Activated gamma-delta T cell (primary cell): ENCODE data around the gene NSMCE3.
A peak's percentile ranks its signal among the peaks of the same experiment; 100 is the strongest.

Experiments used
- DNase-seq: peaks from one replicate; lab custom pipeline; 2025; lab: John Stamatoyannopoulos, UW
- total RNA-seq, 2 donors: gene quantifications; one replicate each; lab custom pipeline; 2026; lab: John Stamatoyannopoulos, UW

Gene NSMCE3
- 49.6 to 57.3 reads per million in 2 donors for total RNA-seq

DNA sequence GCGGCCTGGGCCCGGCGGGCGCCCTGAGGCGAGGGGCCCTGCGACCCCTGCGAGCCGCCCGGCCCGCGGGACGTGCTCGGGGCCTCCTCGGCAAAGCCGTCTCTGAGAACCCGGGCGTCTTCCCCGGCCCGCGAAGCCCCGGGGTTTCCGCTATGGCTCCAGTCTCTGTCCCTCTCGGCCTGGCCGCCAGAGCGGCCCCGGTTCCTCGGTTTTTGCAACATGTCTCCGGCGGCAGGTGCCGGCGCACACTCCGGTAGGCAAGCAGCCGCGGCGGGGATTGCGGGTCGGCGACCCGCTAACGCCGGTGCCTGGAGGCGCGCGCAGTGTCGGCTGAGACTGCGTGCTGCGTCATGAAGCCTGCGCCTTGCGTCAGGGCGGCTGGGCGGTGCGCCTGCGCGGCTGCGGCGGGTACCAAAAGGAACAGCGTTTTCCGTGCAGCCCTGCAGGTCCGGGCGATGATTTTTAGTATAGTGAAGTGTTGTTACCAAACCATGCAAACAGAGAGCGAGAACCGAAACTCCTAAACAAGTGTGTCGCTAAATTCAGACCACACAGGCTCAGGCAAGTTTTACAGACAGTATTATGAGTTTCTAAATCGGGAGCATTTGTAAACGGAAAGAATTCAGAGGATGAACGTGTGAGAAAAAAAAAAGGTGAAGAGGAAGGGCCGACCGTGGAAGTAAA is at the start of gene NSMCE3:
NSMCE3 (minus strand) TSS at position 338 of the 684 bp plus-strand sequence; CDS start at position 221, 117 bp downstream.
- DNase-seq: peak; percentile 85

DNA sequence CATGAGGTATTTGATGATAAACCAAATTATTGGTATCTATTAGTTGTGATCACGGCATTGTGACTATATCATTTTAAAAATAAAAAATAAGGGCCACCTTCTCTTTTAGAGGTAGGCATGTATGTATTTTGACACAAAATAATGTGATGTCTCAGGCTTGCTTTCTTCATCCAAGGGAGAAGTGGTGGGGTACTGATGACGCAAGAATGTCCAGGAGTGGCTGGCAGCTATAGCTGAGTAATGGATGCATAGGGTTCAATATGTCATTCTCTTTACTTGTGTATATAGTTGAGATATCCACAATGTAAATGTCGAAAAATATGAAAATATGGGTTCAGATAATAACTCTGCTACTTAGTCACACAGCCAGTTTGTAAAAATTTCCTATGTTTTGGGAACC is 46.8 kb upstream of the NSMCE3 start:
- DNase-seq: no peak

DNA sequence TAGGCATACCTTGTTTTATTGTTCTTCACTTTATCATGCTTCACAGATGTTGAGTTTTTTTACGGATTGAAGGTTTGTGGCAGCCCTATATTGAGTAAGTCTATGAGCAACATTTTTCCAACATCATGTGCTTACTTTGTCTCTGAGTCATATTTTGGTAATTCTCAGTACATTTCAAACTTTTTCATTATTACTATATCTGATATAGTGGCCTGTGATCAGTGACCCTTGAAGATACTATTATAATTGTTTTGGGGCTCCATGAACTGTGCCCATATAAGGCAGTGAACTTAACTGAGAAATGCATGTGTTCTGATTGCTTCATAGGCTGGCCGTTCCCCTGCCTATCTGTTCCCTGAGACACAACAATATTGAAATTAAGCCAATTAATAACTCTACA is 42.8 kb upstream of the NSMCE3 start:
- no peak for DNase-seq

DNA sequence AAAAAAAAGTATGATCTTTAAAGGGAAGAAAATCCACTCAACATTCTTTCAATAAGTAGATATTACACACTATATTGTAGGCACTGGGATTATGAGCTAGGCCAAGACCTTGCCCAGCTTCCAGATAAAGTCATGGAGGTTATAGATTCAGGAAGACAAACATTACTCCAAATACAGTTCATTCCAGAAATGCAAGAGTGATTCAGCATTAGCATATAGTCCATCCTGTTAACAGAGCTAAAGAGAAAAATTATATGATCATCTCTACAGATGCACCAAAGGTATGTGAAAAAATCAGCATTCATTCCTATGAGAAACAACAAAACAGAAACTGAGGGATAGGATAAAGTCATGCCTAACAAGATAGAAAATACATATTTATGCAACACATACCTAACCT is 42.1 kb upstream of the NSMCE3 start:
- no peak for DNase-seq

DNA sequence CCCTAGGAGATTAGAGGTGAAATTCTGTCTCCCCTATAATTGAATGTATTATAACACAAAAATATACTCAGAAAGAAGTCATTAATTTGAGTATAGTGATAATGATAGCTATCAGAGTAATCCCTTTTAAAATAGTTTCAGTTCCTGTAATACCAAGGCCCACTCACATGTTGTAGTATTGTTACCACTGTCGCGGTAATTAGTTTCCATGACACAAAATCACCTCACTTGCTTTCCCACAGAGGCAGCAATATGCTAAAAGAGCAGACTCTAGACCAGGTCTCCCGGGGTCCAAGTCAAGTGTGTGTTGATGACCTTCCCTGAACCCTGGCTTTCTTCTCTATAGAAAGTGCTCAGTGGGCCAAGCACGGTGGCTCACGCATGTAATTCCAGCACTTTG is 39.5 kb upstream of the NSMCE3 start:
- DNase-seq: no peak

- DNase-seq: no peak
Observed at GRCh38 chr15:29308299-29308698, 38.7 kb upstream of the NSMCE3 start.

GRCh38 chr15:29305556-29305955 is 35.9 kb upstream of the NSMCE3 start:
- DNase-seq: no peak

- DNase-seq: no peak
Observed at GRCh38 chr15:29302871-29303270, 33.2 kb upstream of the NSMCE3 start.

- no peak for DNase-seq
Observed at GRCh38 chr15:29299784-29300183, 30.2 kb upstream of the NSMCE3 start.

DNA sequence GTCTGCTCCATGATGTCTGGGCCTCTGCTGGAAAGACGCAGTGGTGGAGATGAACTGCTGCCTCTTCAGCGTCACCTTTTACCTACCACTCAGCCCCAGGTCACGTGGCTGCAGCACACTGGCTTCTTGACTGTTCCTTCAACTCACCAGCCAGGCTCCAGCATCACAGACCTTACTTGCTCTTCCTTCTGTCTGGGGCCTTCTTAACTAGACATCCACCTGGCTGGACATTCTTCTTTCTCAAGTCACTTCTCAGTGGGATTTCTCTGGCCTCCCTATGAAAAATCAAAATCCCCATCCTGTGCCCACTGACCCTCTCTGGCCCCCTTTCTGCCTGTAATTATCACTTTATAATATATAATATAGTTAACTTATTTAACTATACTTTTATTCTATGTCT is 29.7 kb upstream of the NSMCE3 start:
- no peak for DNase-seq

DNA sequence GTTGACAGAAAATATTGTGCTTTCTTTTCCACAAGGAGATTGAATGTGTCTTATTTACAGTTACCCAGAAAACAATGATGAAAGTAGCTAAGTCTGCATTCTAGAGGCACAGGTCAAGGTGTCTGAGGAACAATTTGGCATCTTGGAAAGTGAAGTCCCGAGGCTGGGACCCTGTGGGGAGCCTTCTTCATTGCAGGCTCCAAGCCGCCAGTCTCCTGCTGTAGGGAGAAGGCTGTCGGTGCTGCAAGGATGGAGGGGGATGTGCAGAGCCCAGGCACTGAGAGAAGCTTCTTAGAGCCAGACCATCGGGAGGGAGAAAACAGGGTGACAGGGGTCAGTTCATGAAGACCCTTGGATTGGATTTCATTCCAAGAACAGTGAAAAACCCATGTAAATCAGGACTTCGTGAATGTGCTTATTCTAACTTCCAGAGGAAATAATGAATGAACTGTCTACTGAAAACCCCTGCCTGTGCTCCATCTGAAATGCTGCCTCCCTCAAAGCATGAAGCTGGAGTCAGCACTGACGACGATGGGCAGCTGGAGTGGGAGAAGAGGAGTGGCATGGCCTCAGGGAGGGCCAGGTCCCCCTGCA is 25.2 kb upstream of the NSMCE3 start:
- DNase-seq: no peak

DNA sequence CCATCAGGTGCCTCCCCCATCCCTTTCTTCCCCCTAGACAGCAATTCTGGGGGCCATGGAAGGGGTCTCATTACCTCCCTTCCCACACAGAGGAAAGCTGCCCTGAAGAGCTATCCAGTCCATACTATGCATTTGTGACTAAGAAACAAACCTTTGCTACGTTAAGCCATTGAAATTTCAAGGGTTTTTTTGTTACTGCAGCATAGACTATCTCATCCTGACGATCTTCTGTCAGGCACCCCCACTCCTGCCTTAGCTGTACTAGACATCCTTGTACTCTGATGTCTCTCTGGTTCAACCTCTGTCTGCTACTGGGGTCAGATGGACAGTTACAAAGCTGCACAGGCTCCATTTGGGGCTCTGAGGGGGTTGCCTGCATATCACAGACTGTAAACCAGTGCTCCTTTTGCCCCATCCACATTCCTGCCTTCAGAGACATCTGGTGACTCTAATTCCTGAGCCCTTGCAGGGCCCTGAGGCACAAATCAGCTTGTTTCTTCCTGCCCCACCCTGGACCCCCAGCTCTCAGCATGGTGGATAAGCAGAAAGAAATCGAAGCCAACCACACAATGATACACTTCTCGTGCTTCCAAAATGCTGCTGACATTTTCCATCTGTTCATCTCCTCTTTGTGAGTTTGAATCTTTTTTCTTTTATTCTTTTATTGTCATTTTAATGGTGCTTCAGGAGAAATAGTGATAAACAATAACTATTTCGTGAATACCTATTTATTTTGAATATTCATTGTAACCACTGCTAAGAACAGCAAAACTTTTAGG is 21.6 kb upstream of the NSMCE3 start:
- DNase-seq: no peak

GRCh38 chr15:29289173-29289572 is 19.6 kb upstream of the NSMCE3 start:
- DNase-seq: no peak

GRCh38 chr15:29285386-29285785 is 15.8 kb upstream of the NSMCE3 start:
- DNase-seq: no peak

DNA sequence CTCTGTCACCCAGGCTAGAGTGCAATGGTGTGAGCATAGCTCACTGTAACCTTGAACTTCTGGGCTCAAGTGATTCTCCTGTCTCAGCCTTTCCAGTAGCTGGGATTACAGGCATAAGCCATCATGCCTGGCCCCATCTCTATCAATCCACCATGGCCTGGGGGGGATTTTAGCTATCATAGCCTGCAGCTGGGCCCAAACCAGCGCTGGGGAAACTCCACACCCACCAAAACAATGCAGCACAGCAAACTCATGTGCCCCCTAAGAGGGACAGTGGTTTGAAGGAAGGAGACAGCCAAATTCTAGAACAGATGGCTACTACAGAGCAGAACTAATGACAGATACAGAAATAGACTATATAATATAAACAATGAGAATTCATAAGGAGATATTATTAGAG is 13.8 kb upstream of the NSMCE3 start:
- no peak for DNase-seq

GRCh38 chr15:29280514-29280913 is 10.9 kb upstream of the NSMCE3 start:
- DNase-seq: no peak

DNA sequence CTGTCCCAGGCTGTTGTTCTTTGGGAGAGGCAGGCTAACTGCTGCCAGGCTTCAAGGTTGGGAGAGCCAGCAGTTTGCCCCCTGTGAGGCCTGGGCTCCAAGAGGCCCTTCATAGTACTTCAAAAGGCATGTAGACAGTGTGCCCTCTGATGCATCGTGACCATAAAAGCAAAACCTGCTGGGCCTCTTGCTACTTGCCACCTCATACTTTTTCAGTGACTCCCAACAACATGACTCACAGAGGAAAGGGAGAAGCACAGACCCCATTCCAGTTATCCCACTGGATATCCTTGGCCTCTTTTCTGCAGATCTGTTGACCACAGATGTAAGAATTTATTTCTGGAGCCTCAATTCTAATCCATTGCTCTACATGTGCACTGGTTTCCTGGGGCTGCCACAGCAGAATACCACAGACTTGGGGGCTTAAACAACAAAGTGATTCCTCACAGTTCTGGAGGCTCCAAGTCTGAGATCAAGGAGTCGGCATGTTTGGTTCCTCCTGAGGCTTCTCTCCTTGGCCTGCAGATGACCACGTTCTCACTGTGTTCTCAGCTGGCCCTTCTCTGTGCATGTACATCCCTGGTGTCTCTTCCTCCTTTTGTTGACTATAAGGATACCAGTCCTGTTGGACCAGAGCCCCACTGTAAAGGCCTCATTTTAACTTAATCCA is 8.9 kb upstream of the NSMCE3 start:
- DNase-seq: no peak

- no peak for DNase-seq
Observed at GRCh38 chr15:29276366-29276765, 6.7 kb upstream of the NSMCE3 start.

DNA sequence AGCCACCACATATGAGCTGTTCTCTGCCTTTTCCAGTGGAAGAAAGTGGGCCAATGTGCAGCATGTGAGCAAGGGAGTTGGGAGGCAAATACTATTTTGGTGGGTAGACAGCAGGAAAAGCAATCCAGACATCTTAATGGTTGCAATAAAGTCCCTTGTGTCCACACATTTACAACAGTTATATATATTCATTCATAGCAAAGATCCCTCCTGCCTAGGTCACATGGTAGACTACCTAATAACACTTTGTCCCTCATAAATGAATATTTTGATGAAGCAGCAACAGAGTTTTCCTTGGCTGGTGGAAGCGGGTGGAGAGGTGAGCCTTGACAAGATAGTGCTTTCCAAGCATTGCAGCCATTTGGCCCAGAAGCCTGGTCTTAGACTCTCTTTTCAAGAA is 6.2 kb upstream of the NSMCE3 start:
- no peak for DNase-seq

DNA sequence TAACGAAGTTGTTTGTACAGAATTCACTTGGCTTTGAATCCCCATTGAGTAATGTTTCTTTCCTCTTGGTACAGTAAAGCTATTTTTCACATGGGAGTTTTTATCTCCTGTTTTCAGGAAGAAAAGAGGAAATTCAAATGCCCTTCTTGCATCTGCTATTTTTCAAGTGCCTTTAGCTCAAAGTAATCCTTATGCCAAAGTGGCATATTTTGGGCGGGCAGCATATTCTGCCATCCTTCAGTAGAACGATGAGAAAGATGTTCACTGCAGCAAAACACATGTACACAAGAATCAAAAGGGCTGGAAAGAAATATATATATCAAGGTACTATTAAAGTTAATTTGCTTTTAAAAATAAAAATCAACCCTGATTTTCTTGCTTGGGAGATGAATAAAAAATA is 5.3 kb upstream of the NSMCE3 start:
- no peak for DNase-seq

GRCh38 chr15:29272219-29272618 is 2.6 kb upstream of the NSMCE3 start:
- no peak for DNase-seq

DNA sequence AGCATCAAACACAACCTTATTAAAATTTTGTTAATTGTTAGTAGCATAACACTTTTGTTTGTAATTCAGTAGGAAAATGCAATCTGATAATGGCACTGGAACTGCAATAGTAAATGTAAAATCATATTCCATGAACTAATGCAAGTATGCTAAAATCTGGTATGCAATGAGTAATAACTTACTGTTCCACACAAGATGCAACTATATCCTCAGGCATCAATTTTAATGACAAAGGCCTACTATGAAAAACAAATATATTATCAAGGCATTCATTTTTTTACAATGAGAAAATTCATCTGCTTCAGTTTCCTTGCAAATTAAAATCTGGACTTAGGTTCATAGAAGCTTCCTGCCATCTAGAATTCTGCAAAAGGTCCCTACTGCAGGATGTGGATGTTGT is 1.4 kb upstream of the NSMCE3 start:
- DNase-seq: no peak
